ENCODE data around the gene TAX1BP1.

DNA sequence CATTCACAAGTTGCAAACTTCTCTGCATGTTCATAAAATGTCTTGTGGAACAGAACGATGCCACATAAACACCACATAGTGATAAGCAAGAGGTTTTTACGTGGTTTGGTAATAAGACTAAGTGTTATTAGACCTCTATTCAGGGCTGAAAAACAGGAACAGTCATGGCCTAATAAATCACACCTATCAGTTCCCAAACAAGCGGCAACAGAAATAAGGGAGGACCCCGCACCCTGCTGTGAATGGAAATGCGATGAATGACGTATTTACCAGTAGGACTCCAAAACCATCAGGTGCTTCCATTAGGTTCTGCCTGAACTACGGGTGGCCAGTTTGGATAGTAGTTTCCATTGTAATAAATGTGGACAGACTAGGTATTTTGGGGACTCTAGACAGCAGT lies 129.1 kb downstream of the TAX1BP1 start:
- TF ChIP-seq, protein P1, sequence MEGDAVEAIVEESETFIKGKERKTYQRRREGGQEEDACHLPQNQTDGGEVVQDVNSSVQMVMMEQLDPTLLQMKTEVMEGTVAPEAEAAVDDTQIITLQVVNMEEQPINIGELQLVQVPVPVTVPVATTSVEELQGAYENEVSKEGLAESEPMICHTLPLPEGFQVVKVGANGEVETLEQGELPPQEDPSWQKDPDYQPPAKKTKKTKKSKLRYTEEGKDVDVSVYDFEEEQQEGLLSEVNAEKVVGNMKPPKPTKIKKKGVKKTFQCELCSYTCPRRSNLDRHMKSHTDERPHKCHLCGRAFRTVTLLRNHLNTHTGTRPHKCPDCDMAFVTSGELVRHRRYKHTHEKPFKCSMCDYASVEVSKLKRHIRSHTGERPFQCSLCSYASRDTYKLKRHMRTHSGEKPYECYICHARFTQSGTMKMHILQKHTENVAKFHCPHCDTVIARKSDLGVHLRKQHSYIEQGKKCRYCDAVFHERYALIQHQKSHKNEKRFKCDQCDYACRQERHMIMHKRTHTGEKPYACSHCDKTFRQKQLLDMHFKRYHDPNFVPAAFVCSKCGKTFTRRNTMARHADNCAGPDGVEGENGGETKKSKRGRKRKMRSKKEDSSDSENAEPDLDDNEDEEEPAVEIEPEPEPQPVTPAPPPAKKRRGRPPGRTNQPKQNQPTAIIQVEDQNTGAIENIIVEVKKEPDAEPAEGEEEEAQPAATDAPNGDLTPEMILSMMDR (IDR thresholded peaks at IDR 0.05; ENCODE audit: low read depth, low read length, missing input control) = no peak
- no peak for TF ChIP-seq TAF1 (conservative IDR thresholded peaks at IDR 0.05)
- TF ChIP-seq, protein P2, sequence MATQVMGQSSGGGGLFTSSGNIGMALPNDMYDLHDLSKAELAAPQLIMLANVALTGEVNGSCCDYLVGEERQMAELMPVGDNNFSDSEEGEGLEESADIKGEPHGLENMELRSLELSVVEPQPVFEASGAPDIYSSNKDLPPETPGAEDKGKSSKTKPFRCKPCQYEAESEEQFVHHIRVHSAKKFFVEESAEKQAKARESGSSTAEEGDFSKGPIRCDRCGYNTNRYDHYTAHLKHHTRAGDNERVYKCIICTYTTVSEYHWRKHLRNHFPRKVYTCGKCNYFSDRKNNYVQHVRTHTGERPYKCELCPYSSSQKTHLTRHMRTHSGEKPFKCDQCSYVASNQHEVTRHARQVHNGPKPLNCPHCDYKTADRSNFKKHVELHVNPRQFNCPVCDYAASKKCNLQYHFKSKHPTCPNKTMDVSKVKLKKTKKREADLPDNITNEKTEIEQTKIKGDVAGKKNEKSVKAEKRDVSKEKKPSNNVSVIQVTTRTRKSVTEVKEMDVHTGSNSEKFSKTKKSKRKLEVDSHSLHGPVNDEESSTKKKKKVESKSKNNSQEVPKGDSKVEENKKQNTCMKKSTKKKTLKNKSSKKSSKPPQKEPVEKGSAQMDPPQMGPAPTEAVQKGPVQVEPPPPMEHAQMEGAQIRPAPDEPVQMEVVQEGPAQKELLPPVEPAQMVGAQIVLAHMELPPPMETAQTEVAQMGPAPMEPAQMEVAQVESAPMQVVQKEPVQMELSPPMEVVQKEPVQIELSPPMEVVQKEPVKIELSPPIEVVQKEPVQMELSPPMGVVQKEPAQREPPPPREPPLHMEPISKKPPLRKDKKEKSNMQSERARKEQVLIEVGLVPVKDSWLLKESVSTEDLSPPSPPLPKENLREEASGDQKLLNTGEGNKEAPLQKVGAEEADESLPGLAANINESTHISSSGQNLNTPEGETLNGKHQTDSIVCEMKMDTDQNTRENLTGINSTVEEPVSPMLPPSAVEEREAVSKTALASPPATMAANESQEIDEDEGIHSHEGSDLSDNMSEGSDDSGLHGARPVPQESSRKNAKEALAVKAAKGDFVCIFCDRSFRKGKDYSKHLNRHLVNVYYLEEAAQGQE (IDR thresholded peaks at IDR 0.05) = no peak
- TF ChIP-seq, protein P3, sequence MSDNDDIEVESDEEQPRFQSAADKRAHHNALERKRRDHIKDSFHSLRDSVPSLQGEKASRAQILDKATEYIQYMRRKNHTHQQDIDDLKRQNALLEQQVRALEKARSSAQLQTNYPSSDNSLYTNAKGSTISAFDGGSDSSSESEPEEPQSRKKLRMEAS (IDR thresholded peaks at IDR 0.05) = no peak
- no peak for TF ChIP-seq SP1 (IDR thresholded peaks at IDR 0.05)
- no peak for TF ChIP-seq RAD21 (IDR thresholded peaks at IDR 0.05)
- no peak for TF ChIP-seq JUND (IDR thresholded peaks at IDR 0.05)
- no peak for TF ChIP-seq HNF4A (conservative IDR thresholded peaks at IDR 0.05)
- TF ChIP-seq GABPA (IDR thresholded peaks at IDR 0.05 in 1 of 2, conservative IDR thresholded peaks at IDR 0.05 in 1 of 2) = no peak
- no peak for TF ChIP-seq EGR1 (IDR thresholded peaks at IDR 0.05; ENCODE audit: low read depth in 2 of 2)
- TF ChIP-seq, protein P4, sequence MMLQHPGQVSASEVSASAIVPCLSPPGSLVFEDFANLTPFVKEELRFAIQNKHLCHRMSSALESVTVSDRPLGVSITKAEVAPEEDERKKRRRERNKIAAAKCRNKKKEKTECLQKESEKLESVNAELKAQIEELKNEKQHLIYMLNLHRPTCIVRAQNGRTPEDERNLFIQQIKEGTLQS (IDR thresholded peaks at IDR 0.05) = no peak

All from liver (tissue), 3 donors.